ENCODE measurements around the gene MOG.

Gene MOG

GRCh38 chr6:29619578-29620160, 37.2 kb upstream of the MOG start:
- H3K4me3 ChIP-seq (ENCODE audit: low read depth, low read length): no peak overlapping the region
- DNase-seq (ENCODE audit: low read depth): no peak

DNA sequence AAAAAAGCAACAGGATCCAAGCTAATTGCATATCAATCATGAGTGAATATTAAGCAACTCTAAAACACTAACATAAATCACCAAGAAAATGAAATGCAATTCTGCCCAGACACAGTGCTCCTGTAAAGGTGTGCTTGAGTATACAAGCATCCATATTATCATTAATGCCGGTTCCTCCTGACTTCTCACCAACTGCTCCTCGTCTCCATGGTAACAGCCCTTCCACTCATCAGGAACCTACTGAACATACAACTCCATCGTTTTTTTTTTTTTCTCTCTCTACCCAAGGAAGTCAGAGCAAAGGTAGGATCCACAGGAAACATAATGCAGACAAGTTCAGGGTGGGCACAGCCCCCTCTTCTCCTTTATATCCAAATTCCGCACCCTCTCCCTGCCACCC, 36.3 kb upstream of the MOG start:
- no peak for DNase-seq (ENCODE audit: low read depth)
- H3K4me3 ChIP-seq (ENCODE audit: low read depth, low read length): no peak overlapping the region
- TF ChIP-seq MAX (IDR thresholded peaks at IDR 0.05; ENCODE audit: low read depth, low read length) (no peak), CTCF (IDR thresholded peaks at IDR 0.05; ENCODE audit: low read depth, low read length) (no peak), POLR2A (IDR thresholded peaks at IDR 0.05; ENCODE audit: extremely low read depth, insufficient read length) (no peak), MYC (IDR thresholded peaks at IDR 0.05; ENCODE audit: low read depth, low read length) (no peak)

More at GRCh38 chr6:29619578-29620160, 37.2 kb upstream of the MOG start:
- TF ChIP-seq CTCF (IDR thresholded peaks at IDR 0.05; ENCODE audit: low read depth, low read length) (no peak), MYC (IDR thresholded peaks at IDR 0.05; ENCODE audit: low read depth, low read length) (no peak), POLR2A (IDR thresholded peaks at IDR 0.05; ENCODE audit: extremely low read depth, insufficient read length) (no peak), MAX (IDR thresholded peaks at IDR 0.05; ENCODE audit: low read depth, low read length) (no peak)

- DNase-seq (ENCODE audit: low read depth): no peak
- H3K4me3 ChIP-seq (ENCODE audit: low read depth, low read length): no peak overlapping the region
- TF ChIP-seq MYC (IDR thresholded peaks at IDR 0.05; ENCODE audit: low read depth, low read length): no peak
- no peak for TF ChIP-seq CTCF (IDR thresholded peaks at IDR 0.05; ENCODE audit: low read depth, low read length)
- no peak for TF ChIP-seq POLR2A (IDR thresholded peaks at IDR 0.05; ENCODE audit: extremely low read depth, insufficient read length)
- no peak for TF ChIP-seq MAX (IDR thresholded peaks at IDR 0.05; ENCODE audit: low read depth, low read length)
These were observed 32.4 kb upstream of the MOG start for GRCh38 chr6:29624520-29624961.

GRCh38 chr6:29625337-29625930, 31.5 kb upstream of the MOG start:
- no peak overlapping the region for H3K4me3 ChIP-seq (ENCODE audit: low read depth, low read length)
- no peak for DNase-seq (ENCODE audit: low read depth)
- TF ChIP-seq MYC (IDR thresholded peaks at IDR 0.05; ENCODE audit: low read depth, low read length): no peak

GRCh38 chr6:29626948-29627754, 29.7 kb upstream of the MOG start:
- H3K4me3 ChIP-seq (ENCODE audit: low read depth, low read length): no peak overlapping the region
- DNase-seq (ENCODE audit: low read depth): no peak

More at GRCh38 chr6:29626948-29627754, 29.7 kb upstream of the MOG start:
- no peak for TF ChIP-seq MYC (IDR thresholded peaks at IDR 0.05; ENCODE audit: low read depth, low read length)
- no peak for TF ChIP-seq CTCF (IDR thresholded peaks at IDR 0.05; ENCODE audit: low read depth, low read length)
- TF ChIP-seq MAX (IDR thresholded peaks at IDR 0.05; ENCODE audit: low read depth, low read length): no peak
- TF ChIP-seq POLR2A (IDR thresholded peaks at IDR 0.05; ENCODE audit: extremely low read depth, insufficient read length): no peak
